Measurements from ENCODE around the gene NPLOC4. TPM values are rescaled to one million over a fixed set of nuclear protein-coding genes. Genes with fewer than 3 reads are reported as not detected.

Gene NPLOC4
- total RNA-seq, 2 experiments from 2014 or later, result 75.9 to 87.7 TPM

DNA sequence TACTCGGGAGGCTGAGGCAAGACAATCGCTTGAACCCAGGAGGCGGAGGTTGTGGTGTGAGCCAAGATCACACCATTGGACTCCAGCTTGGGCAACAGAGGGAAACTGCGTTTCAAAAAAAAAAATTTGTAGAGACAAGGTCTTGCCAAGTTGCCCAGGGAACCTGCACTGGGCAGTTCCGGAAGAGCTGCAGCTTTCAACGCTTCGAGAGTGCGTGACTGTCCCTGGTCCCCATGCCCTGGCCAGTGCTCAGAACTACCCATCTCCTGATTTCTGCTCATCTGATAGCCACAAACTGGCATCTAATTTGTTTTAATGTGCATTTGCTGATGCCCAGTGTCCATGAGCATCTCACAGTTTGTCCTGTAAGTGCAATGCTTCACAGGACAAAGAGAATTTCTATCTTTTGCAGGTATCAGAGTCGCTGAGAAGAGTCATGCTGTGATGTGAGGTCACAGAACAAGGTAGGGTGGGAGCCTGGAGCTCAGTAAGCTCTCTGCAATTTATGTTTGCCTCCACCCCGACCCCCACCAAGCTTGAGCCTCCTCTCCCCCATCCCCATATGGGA, 128.2 kb downstream of the NPLOC4 start:
- peaks cover 14% of the 10 kb centered on the region for H3K4me1 Mint-ChIP-seq (ENCODE audit: low read depth)

More for the DNA sequence above, 128.2 kb downstream of the NPLOC4 start:
- DNase-seq (no peak), ATAC-seq (no peak)
- H3K36me3 Mint-ChIP-seq (ENCODE audit: low read depth), result peaks cover 42% of the 10 kb centered on the region
- CTCF ChIA-PET, result interaction anchor here (0.8 to 6.2 kb wide), 3 partner anchors 25 to 256 kb away, joined by 3 to 28 read pairs (median 3); no protein-coding TSS in a partner anchor
- TF ChIP-seq, protein P1, sequence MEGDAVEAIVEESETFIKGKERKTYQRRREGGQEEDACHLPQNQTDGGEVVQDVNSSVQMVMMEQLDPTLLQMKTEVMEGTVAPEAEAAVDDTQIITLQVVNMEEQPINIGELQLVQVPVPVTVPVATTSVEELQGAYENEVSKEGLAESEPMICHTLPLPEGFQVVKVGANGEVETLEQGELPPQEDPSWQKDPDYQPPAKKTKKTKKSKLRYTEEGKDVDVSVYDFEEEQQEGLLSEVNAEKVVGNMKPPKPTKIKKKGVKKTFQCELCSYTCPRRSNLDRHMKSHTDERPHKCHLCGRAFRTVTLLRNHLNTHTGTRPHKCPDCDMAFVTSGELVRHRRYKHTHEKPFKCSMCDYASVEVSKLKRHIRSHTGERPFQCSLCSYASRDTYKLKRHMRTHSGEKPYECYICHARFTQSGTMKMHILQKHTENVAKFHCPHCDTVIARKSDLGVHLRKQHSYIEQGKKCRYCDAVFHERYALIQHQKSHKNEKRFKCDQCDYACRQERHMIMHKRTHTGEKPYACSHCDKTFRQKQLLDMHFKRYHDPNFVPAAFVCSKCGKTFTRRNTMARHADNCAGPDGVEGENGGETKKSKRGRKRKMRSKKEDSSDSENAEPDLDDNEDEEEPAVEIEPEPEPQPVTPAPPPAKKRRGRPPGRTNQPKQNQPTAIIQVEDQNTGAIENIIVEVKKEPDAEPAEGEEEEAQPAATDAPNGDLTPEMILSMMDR (IDR thresholded peaks at IDR 0.05), result no peak
- no peaks in the 10 kb centered on the region for H3K27me3 Mint-ChIP-seq
- POLR2A ChIA-PET, result interaction anchor here (0.9 to 3.9 kb wide), 11 partner anchors 9 to 213 kb away, joined by 3 to 20 read pairs (median 7); partner anchors contain the start of genes FAAP100 and SLC38A10
- intact Hi-C loops (cut with micrococcal nuclease), result no loop called here
- H3K9me3 Mint-ChIP-seq, result no peaks in the 10 kb centered on the region
- H3K4me3 Mint-ChIP-seq, result peak overlapping the region; percentile 97
- peak overlapping the region; percentile 92 for H3K27ac Mint-ChIP-seq

Other genes starting within 250 kb of the NPLOC4 start
- gene BAHCC1, start 241.7 kb downstream of the NPLOC4 start, total RNA-seq, result under 1 TPM; 0.40 to 0.65 TPM
- 1,000 to 10,000 TPM; 4,606 to 4,756 TPM for gene ACTG1, start 124.3 kb downstream of the NPLOC4 start, total RNA-seq
- under 1 TPM in 1 of 2 experiments, not detected in 1; 0.32 TPM for gene FSCN2, start 108.7 kb downstream of the NPLOC4 start, total RNA-seq
- gene FAAP100, start 84.8 kb downstream of the NPLOC4 start, total RNA-seq, result 10 to 100 TPM; 40.5 to 42.7 TPM
- under 1 TPM; 0.18 to 0.22 TPM for gene TSPAN10, start 84 bp upstream of the NPLOC4 start, total RNA-seq
- gene PDE6G, start 19.4 kb upstream of the NPLOC4 start, total RNA-seq, result 10 to 100 TPM in 1 of 2 experiments, 1 to 10 TPM in 1; 8.9 to 11.4 TPM
- gene OXLD1, start 29.5 kb upstream of the NPLOC4 start, total RNA-seq, result 10 to 100 TPM; 50.1 to 52.6 TPM
- gene CCDC137, start 29.6 kb upstream of the NPLOC4 start, total RNA-seq, result 10 to 100 TPM; 34.1 to 37.2 TPM
- gene ARL16, start 46.7 kb upstream of the NPLOC4 start, total RNA-seq, result 10 to 100 TPM; 22.3 to 23.5 TPM
- gene HGS, start 46.9 kb upstream of the NPLOC4 start, total RNA-seq, result 100 to 1,000 TPM in 1 of 2 experiments, 10 to 100 TPM in 1; 98.9 to 113 TPM
- gene MRPL12, start 66.3 kb upstream of the NPLOC4 start, total RNA-seq, result 100 to 1,000 TPM; 149 to 152 TPM
- gene SLC25A10, start 75.2 kb upstream of the NPLOC4 start, total RNA-seq, result 10 to 100 TPM; 29.4 to 30.5 TPM
- not detected for gene GCGR, start 167.0 kb upstream of the NPLOC4 start, total RNA-seq
- gene MCRIP1, start 196.2 kb upstream of the NPLOC4 start, total RNA-seq, result 10 to 100 TPM; 55.1 to 56.5 TPM
- not detected for gene PPP1R27, start 197.9 kb upstream of the NPLOC4 start, total RNA-seq
- gene P4HB, start 223.4 kb upstream of the NPLOC4 start, total RNA-seq, result 100 to 1,000 TPM; 408 to 434 TPM
- gene ARHGDIA, start 234.2 kb upstream of the NPLOC4 start, total RNA-seq, result 100 to 1,000 TPM; 450 to 470 TPM

All from activated CD8-positive, alpha-beta T cell treated with anti-CD3 and anti-CD28 coated beads for 36 hours (primary cell).